HG03342 (cell line): Measurements from ENCODE around the gene SLC9A1.
"Not testable (repeated sequence)": the region's sequence is repeated elsewhere in the genome, so short reads cannot be mapped to it uniquely, and the experiment has no call there.

ENCODE experiments used
- ATAC-seq: cut with Tn5 transposase; IDR thresholded peaks from one replicate; pipeline ENCODE4 v1.9.1; 2021; ENCODE audit warnings: mild to moderate bottlenecking, moderate library complexity; ENCODE audit not compliant: unreplicated experiment

SLC9A1 gene

DNA sequence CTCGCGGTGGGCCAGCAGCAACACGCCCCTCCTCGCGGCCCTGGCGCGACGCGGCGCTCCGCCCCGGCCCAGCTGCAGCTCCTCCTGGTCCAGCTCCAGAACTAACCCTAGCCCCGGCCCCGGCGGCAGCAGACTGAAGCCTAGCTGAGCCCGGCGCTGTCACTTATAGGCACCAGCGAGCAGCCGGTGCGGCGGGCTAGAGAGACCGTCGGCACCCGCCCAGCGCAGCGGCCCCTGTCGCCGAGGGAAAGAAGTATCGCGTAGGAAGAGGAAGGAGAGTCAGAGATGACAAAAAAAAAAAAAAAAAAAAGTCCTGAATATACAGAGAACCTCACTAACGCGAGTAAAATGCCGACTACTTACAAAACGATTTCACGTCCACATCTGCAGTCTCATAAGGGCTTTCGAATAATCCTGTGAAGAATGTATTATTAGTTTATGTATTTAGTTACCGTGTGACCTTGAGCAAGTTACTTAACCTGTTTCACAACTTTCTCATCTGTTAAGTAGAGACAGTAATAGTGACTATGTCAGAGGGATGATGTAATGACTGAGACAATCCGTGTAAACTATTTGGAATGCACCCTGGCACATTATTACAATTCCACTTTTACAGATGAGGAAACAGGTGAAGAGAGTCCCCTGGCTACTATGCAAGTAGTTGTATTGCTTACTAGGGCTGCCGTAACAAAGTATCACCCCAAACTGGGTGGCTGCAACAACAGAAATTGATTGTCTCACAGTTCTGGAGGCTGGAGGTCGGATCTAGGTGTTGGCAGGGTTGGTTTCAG lies at the start of gene SLC9A1:
SLC9A1 (minus strand) TSS at position 135 of the 791 bp plus-strand sequence. CDS start 791 bp downstream, outside the sequence.
- ATAC-seq = peak; percentile 86

- no peak for ATAC-seq
Measured at GRCh38 chr1:27203946-27204345, 49.0 kb upstream of the SLC9A1 start.

DNA sequence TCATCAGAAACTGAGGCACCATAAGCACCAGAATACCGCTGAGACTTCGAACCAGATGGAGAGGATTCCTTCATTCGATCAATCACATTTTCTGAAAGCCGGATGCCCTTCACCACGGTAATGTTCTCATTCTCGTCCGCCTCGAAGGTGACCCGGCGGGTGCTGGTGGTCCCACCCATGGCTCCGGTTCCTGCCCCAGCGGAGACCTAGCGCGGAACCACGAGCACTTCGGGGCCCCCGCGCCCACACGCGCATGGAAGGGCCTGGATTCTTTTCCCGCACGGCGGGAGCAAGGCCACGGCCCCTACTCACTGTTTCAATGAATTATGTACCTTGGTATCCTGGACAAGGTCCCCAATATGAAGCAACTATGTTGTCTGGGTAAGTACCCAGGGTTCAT lies 46.4 kb upstream of the SLC9A1 start:
- no peak for ATAC-seq

GRCh38 chr1:27193194-27193593 lies 38.3 kb upstream of the SLC9A1 start:
- no peak for ATAC-seq

DNA sequence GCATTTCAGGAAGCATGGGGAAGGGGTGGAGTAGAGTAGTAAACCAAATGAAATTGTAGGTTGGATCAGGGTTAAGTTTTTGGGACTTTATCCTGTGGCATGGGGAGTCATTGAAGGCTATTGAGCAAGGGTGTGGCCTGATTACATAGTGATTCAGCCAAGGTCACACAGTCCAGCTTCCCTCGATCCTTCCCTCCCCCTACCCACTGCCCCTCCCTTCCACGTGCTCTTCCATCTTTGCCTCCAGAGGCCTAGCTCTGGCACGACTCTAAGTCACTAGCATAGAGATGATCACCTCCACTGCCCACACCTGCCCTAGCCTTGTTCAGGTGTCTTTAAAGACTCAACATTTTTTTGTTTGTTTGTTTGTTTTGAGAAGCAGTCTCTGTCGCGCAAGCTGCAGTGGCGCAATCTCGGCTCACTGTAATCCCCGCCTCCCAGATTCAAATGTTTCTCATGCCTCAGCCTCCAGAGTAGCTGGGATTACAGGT lies 37.2 kb upstream of the SLC9A1 start:
- no peak for ATAC-seq

DNA sequence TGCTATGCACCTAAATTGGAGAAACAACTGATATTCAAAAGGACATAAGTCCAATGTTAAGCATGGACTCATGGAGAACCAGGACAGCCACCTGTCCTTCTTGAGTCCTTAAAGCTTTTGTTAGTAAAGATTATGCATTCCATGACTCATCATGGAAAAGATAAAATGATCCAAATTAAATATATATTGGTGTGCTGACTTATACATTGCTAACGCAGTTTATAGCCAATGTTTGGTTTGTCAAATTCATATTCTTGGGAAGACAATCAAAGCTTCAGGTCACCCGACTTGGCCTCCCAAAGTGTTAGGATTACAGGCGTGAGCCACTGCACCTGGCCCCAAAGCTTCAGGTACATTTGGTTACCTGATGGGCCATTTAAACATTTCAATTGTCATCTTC lies 29.7 kb upstream of the SLC9A1 start:
- not testable (repeated sequence) for ATAC-seq

DNA sequence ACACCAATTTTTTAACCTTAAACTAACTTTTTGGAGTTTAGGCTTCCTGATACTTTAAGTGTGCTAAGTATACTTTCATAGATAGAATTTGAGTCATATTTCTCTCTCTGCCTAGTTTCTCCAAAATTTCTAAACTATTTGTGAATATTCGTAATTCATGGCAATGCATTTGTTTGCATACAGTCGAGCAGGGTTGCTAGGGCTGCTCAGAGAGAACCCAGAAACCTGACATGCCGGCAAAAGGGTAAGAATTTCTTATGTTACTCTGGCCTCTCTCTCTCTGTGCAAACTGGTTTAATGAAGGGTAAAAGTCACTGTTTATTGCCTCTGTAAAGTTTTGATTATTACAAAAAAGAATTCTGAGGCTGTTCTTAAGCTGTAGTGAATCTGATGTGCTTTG lies 25.1 kb upstream of the SLC9A1 start:
- ATAC-seq = no peak

DNA sequence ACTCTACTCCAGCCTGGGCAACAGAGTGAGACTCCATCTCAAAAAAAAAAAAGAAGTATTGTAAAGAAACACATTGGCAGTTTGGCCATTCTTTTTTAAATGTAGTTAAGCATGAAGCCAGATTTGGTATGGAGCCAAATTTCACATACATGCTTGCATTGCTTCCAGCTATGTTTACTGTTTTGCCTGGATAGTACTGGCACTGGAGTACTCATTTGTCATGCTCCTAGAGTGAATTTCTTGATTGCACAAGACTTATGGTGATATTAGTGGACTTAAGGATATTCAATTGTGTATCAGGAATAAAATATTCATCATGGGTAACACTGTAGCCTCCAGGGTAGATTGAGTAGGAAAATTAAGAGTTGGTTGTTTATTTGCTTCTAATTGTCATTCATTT lies 24.5 kb upstream of the SLC9A1 start:
- ATAC-seq = no peak

GRCh38 chr1:27176954-27177353 lies 22.0 kb upstream of the SLC9A1 start:
- ATAC-seq = no peak

- no peak for ATAC-seq
Measured at GRCh38 chr1:27176323-27176722, 21.4 kb upstream of the SLC9A1 start.

DNA sequence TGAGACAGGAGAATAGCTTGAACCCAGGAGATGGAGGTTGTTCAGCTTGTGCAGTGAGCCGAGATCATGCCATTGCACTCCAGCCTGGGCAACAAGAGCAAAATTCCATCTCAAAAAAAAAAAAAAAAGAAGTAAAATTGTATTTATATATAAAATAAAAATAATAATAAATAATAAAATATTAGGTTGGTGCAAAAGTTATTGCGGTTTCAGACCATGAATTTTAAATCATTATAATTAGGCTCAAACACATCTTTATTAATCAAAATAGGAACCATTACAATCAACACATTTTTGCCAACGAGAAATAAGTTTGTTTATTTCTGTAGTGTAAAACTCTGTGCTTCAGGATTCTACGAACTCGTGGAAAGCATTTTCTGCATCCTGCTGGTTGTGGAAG lies 18.1 kb upstream of the SLC9A1 start:
- ATAC-seq = not testable (repeated sequence)

GRCh38 chr1:27166929-27167328 lies 12.0 kb upstream of the SLC9A1 start:
- ATAC-seq = no peak

DNA sequence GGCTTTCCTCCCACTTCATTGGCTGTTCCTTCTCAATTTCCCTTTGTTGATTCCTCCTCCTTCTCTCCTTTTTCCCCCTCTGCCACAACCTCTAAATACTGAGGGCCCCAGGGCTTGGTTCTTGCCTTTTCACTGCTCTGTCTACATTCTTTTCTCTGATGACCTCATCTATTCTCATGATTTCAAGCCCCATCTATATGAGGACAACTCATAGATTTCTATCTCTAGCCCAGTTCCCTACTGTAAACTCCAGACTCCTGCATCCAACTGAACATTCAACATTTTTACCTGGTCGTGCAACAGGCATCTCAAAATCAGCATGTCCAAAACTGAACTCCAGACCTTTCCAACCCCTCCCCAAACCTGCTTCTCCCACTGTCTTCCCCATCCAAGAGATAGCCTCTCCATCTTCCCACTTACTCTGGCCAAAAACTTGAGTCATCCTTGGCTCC lies 11.5 kb upstream of the SLC9A1 start:
- ATAC-seq = no peak

DNA sequence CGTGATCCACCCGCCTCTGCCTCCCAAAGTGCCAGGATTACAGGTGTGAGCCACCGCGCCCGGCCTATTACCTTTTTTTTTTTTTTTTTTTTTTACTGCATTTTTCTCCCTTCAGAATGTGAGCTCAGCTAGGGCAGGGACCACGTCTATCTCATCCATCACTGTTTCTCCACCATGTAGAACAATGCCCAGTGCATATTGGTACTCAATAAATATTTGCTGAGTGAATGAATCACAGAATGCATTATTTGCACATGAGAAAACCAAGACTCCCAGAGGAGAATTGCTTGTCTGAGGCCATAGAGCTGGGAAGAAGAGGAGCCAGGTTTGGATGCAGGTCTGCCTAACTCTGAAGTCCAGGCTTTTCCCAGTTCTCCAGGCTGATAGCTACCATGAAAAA lies 8.2 kb upstream of the SLC9A1 start:
- ATAC-seq = no peak

DNA sequence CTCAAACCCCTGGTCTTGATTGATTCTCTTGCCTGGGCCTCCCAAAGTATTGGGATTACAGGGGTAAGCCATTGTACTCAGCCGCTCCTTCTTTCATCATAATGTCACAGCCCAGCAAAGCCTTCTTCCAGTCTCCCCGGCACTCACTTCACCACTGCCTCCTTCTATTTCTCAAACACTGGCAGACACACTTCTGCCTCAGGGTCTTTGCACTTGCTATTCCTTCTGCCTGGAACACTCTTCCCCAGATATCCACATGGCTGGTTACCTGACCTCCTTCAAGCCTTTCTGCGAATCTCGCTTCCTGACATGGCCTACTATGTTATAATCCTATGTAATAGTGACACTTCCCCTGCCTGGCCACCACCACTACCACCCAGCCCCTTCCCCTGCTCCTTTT lies 7.2 kb upstream of the SLC9A1 start:
- ATAC-seq = no peak

GRCh38 chr1:27161594-27161993 lies 6.7 kb upstream of the SLC9A1 start:
- no peak for ATAC-seq

DNA sequence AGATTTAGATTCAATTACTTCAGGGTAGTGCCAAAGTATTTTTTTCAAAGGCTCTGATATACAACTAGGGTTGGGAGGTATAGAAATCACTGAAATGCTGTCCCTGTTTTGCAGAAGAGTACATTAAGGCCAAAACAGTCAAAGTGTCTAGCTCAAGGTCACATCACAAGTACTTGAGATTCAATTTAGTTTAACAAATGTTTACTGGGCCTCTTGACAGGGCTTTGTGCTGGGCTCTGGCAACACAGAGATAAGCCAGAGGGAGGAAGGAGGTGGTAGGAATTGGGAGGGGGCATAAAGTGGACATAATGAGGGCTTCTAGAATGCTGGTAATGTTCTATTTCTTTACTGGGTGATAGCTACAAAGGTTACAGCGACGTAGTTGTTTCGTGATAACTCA lies 2.3 kb upstream of the SLC9A1 start:
- no peak for ATAC-seq

DNA sequence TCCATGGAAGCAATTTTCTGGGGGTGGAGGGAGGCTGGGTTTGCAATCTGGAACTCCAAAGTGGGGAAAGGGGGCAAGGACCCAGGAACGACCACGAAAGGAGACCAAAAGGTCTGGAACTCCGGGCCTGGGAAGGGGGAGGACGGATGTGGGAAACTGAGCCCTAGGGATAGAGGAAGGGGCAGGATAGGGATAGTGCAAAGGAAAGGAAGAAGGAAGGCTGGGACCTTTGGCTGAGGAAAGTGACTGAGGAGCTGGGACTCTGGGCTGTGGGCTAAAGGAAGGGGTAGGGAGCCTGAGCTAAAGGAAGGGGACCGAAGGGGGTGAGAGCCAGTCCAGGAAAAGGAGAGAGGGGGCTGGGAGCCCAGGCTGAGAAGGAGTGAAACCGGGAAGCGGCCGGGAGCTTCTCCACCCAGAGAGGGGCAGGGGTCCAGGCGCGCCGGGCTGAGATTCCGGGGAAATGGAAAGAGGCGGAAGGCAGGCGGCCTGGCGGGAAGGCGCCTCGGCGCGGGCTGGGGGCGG lies 395 bp downstream of the SLC9A1 start:
- no peak for ATAC-seq

DNA sequence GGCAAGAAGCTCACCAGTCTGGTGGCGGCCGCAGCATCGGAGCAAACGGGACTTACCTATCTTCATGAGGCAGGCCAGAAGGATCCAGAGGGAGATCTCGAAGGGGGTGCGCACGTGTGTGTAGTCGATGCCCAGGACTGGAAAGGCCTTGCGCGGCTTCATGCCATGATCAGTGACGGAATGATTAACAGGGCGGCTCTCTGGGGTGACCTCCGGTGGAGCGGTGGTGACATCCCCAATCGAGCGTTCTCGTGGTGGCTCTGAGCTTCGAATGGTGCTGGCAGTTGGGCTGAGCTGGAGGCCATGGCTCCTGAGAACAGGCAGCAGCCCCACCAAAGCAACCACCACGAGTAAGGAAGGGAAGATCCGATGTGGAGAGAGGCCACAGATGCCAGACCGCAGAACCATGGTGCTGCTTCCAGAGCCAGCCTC lies 982 bp downstream of the SLC9A1 start:
- ATAC-seq = no peak

GRCh38 chr1:27153549-27153886 lies 1.4 kb downstream of the SLC9A1 start:
- no peak for ATAC-seq

GRCh38 chr1:27152829-27153548 lies 1.9 kb downstream of the SLC9A1 start:
- no peak for ATAC-seq
